Astrocyte of the spinal cord (primary cell): ENCODE measurements around the gene RAPSN.

Experiments
- DNase-seq: peaks from one replicate; pipeline ENCODE4 v3.0.0; 2011; ENCODE audit warnings: low read depth, low spot score
- H3K4me3 ChIP-seq: 2 replicates; pipeline ENCODE4 v1.5.1; 2011; ENCODE audit warnings: low read depth, mild to moderate bottlenecking, low read length, moderate library complexity
- in situ Hi-C: cut with HindIII; loops from 2 replicates; pipeline ENCODE4 v1.10.0; 2017; ENCODE audit warnings: low sequenced_read_pairs
- TF ChIP-seq, protein P1 (sequence below): IDR thresholded peaks from 2 replicates; pipeline ENCODE4 v1.5.1; 2012; ENCODE audit warnings: low read depth, mild to moderate bottlenecking, low read length, inconsistent platforms

Gene RAPSN

DNA sequence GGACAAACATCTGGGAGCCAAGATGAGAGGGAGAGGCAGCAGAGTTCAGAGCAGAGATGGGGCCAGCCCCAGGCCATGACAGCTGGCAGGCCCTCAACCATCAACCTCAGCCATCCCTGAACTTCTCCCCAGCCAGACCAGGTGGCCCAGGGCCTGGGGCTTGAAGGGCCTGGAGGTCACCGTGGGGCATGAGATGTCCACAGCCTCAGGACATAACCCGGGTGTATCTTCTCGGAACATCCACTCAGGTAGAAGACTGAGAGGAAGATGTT is 53.0 kb downstream of the RAPSN start:
- in situ Hi-C loops = no loop called here
- no peak overlapping the region for H3K4me3 ChIP-seq
- TF ChIP-seq, protein P1, sequence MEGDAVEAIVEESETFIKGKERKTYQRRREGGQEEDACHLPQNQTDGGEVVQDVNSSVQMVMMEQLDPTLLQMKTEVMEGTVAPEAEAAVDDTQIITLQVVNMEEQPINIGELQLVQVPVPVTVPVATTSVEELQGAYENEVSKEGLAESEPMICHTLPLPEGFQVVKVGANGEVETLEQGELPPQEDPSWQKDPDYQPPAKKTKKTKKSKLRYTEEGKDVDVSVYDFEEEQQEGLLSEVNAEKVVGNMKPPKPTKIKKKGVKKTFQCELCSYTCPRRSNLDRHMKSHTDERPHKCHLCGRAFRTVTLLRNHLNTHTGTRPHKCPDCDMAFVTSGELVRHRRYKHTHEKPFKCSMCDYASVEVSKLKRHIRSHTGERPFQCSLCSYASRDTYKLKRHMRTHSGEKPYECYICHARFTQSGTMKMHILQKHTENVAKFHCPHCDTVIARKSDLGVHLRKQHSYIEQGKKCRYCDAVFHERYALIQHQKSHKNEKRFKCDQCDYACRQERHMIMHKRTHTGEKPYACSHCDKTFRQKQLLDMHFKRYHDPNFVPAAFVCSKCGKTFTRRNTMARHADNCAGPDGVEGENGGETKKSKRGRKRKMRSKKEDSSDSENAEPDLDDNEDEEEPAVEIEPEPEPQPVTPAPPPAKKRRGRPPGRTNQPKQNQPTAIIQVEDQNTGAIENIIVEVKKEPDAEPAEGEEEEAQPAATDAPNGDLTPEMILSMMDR = no peak
- no peak for DNase-seq

- in situ Hi-C loops = no loop called here
- no peak for DNase-seq
- no peak overlapping the region for H3K4me3 ChIP-seq
- TF ChIP-seq, protein P1 = no peak
Measured at GRCh38 chr11:47395223-47396048, 53.5 kb downstream of the RAPSN start.

DNA sequence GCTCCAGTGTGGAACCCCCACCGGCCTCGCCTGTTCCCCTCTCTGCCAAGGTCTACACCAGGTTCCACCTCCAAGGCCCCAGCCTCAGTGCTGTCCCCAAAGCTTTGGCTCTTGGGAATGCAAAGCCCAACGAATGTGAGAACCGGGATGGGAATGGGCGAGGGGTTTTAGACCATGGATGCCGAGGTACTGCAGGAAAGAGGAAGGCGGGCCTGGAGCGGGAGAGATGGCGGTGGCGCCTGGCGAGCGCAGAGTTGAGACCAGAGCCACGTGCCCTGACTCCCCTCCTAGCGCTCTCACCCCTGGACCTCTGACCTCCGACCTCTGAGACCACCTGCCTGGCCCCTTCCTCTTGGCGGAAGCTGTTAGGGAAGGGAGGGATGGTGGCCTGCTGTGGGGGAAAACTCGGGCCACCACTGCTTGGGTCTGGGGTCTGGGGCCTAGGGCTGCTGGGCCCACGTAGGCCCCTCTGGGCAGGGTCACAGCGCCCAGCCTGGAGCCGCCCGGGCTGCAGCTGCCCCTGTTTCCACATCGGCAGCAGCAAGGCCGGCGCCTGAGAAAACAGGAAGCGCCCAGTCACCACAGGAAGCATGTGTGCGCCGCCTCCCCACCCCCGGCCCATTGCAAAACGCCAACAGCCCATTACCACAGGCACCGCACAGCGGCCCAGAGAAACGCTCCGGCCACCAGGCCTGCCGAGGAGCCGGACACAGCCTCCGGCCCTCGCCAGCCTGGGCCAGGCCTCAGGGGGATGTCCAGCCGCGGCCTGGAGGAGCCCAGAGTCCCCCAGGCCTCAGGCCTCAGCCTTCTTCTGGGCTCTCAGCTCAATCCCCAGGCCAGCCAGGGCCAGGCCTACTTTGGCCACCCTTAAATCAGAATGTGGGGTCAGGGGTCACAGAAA is 54.4 kb downstream of the RAPSN start:
- H3K4me3 ChIP-seq = no peak overlapping the region
- DNase-seq = peak; percentile 35
- in situ Hi-C loops = no loop called here

GRCh38 chr11:47394050-47394321 is 55.0 kb downstream of the RAPSN start:
- no peak for DNase-seq
- TF ChIP-seq, protein P1 = no peak
- no peak overlapping the region for H3K4me3 ChIP-seq
- in situ Hi-C loops = no loop called here

More for the DNA sequence above, 54.4 kb downstream of the RAPSN start:
- TF ChIP-seq, protein P1 = no peak

DNA sequence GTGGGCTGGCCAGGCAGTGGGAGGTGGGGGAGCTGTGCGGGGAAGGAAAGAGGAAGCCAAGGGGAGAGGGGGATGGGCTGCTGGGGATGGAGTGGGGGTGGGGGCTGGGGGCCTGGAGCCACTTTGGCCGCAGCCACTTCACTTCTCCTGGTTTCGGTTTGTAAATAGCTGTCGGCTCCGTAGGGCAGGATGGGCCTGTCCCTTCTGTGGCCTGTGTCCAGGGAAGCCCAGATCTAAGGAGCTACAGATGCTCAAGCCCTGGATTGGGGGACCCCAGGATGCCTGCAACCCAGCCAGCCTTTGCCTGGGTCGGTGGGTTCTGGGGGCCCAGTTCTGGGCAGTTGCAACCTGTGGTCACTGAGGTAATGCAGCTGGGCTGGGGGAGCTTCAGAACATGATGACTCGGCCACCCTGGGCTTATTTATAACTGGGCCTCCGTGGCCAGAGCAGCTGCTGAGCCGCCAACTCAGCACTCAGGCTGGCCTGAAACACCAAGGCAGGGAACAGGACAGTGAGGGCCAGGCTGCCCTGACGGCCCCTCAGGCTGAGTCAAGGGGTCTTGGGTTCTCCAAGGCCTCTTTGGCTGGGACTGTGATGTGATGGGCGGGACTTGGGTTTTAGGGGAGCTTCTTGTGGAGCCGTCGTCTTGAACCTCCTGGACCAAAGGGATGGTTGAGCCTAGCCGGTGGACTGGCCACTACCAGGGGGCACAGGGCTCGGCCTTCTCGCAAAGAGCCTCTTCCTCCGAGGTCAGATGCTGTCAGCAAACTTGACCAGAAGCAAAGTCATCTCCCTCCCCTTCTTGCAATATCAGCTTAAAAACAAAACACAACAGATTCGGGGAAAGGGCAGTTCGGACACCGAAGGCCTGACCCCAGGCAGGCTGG is 55.5 kb downstream of the RAPSN start:
- TF ChIP-seq, protein P1 = no peak
- peak; percentile 65 for DNase-seq
- in situ Hi-C loops = no loop called here
- no peak overlapping the region for H3K4me3 ChIP-seq

GRCh38 chr11:47392546-47393162 is 56.3 kb downstream of the RAPSN start:
- in situ Hi-C loops = no loop called here
- H3K4me3 ChIP-seq = no peak overlapping the region
- TF ChIP-seq, protein P1 = no peak
- no peak for DNase-seq
